HFFc6 (cell line): ENCODE measurements around the gene TIMP2. TPM values are rescaled to one million over a fixed set of nuclear protein-coding genes. Genes with fewer than 3 reads are reported as not detected.
A peak's percentile ranks its signal among the peaks of the same experiment; 100 is the strongest.

Source experiments
- DNase-seq: peaks from one replicate; pipeline ENCODE4 v3.0.0-alpha.2; 2018
- H3K27ac Mint-ChIP-seq: 2 replicates; pipeline ENCODE4 v1.8.0; 2020; ENCODE audit warnings: mild to moderate bottlenecking, mixed read lengths
- H3K27me3 Mint-ChIP-seq: 2 replicates; pipeline ENCODE4 v1.8.0; 2021; ENCODE audit warnings: mild to moderate bottlenecking, moderate library complexity, mixed read lengths; ENCODE audit not compliant: insufficient read depth
- H3K36me3 Mint-ChIP-seq: 2 replicates; pipeline ENCODE4 v1.8.0; 2021; ENCODE audit warnings: low read depth, mixed read lengths
- H3K4me1 Mint-ChIP-seq: 2 replicates; pipeline ENCODE4 v1.8.0; 2020; ENCODE audit warnings: low read depth, mixed read lengths
- H3K4me3 Mint-ChIP-seq: 2 replicates; pipeline ENCODE4 v1.8.0; 2020; ENCODE audit warnings: mild to moderate bottlenecking, moderate library complexity, mixed read lengths
- H3K9me3 Mint-ChIP-seq: 2 replicates; pipeline ENCODE4 v1.8.0; 2020; ENCODE audit warnings: mild to moderate bottlenecking, mixed read lengths
- total RNA-seq, 6 experiments: library from RNA; stranded (reverse); fragmentation: NEBNext Ultra II Directional; extraction: Animal tissue kit (Norgen Biotek cat#: 25700); gene quantifications; 2 replicates in 1 of 6; 3 replicates in 5 of 6; pipeline ENCODE4 v1.2.3, GENCODE V29; 2021
- TF ChIP-seq, protein P1 (sequence below): fragments of 200-600 bp; sonication (generic); IDR thresholded peaks from 2 replicates; pipeline ENCODE4 v1.5.0; 2021; ENCODE audit warnings: antibody characterized with exemption, mild to moderate bottlenecking

TIMP2 gene
- total RNA-seq, 6 experiments from 2014 or later = 547 to 705 (median 601) TPM

DNA sequence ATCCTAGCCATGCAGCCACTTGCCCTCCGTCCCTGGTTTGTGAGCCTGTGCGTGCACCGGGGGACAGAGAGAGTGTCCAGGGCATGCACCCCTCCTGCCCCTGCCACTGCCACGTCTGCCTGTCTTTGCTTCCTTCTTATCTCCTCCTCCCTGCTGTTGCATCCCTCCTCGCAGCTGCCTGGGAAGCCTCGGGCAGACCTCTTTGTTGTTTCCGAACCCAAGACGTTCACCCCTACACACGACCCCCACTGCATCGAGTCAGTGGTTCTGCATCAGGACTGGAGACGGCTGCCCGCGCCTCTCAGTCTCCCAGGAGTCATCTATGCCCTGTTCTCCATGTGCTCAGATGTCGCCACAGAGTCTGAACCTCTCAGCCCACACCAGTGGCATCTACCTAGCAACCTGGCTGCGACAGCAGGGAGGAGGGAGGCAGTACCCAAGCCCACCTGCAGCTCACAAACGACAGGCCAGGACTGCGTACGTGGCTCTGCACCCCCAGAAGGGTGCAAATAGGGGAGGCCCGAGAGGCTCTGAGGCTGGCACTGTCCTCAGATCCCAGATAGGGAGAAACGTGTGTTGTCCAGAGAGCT lies 5.2 kb downstream of the TIMP2 start:
- Mint-ChIP-seq H3K36me3 (peaks cover 16% of the 10 kb centered on the region; the same call in 1 of the 2 replicates), H3K9me3 (no peaks in the 10 kb centered on the region), H3K4me3 (no peak overlapping the region), H3K27ac (no peak overlapping the region), H3K27me3 (peaks cover 3% of the 10 kb centered on the region), H3K4me1 (peaks cover 77% of the 10 kb centered on the region)
- no peak for DNase-seq
- TF ChIP-seq, protein P1, sequence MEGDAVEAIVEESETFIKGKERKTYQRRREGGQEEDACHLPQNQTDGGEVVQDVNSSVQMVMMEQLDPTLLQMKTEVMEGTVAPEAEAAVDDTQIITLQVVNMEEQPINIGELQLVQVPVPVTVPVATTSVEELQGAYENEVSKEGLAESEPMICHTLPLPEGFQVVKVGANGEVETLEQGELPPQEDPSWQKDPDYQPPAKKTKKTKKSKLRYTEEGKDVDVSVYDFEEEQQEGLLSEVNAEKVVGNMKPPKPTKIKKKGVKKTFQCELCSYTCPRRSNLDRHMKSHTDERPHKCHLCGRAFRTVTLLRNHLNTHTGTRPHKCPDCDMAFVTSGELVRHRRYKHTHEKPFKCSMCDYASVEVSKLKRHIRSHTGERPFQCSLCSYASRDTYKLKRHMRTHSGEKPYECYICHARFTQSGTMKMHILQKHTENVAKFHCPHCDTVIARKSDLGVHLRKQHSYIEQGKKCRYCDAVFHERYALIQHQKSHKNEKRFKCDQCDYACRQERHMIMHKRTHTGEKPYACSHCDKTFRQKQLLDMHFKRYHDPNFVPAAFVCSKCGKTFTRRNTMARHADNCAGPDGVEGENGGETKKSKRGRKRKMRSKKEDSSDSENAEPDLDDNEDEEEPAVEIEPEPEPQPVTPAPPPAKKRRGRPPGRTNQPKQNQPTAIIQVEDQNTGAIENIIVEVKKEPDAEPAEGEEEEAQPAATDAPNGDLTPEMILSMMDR = no peak

DNA sequence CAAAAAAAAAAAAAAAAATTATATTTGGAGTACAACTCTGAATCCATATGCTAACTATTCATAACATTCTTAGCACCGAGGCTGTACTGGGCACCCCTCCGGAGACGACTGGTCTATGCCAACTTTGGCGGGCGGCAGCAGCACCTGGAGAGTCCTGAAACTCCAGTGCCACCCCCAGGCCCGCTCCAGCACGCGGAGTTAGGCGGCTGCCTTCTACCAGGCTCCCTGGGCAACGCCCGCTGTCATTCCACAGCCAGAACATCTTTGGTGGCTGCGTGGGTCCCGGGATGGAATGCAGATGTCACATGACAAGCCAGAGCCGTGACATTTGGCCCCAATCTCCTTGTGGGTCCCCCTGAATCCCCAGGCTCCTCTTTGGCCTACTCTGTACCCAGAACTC lies 6.2 kb downstream of the TIMP2 start:
- H3K27ac Mint-ChIP-seq = no peak overlapping the region; the same call in 1 of the 2 replicates
- H3K36me3 Mint-ChIP-seq = peaks cover 16% of the 10 kb centered on the region; the same call in 1 of the 2 replicates
- H3K27me3 Mint-ChIP-seq = peaks cover 3% of the 10 kb centered on the region
- TF ChIP-seq, protein P1 = no peak
- H3K9me3 Mint-ChIP-seq = no peaks in the 10 kb centered on the region
- H3K4me1 Mint-ChIP-seq = peaks cover 78% of the 10 kb centered on the region
- no peak overlapping the region for H3K4me3 Mint-ChIP-seq
- no peak for DNase-seq

DNA sequence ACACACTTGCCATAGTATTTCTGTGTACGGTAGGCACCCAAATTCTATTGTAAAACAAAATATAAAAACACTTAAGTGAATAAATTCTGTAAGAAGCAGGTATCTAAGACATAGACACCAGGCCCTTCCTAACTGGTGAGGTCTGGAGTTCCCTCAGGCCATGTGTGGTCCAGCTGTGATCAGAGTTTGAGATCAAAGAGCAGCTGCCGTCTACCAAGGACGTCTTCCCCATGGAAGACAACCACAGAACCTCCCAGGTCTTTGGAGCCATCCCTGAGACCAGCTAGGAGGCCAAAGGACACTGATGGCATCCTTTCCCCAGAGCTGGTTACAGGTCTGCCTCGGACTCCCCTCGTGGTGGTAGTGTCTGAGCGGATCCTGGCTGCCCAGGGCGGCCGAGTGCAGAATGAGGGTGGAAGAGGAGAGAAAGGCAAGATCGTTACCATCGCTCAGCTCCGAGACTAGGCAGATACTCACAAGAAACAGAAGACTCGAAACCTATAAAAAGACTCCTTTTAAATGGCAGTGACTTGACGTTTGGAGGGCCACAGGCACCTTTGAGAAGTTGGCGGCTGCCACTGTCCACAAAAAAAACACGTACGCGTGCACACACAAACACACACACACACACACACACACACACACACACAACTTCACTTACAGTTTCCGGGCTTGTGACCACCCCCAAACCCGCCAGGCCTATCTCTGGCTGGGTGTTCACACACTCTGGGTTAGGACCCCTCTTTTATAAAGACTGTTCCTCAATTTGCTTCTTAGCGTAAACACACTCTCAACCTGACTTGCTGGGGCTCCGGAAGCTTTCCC lies 7.5 kb downstream of the TIMP2 start:
- peak overlapping the region; percentile 32; the same call in 1 of the 2 replicates for H3K27ac Mint-ChIP-seq
- TF ChIP-seq, protein P1 = no peak
- H3K4me3 Mint-ChIP-seq = no peak overlapping the region
- DNase-seq = no peak
- no peaks in the 10 kb centered on the region for H3K9me3 Mint-ChIP-seq
- peaks cover 16% of the 10 kb centered on the region; the same call in 1 of the 2 replicates for H3K36me3 Mint-ChIP-seq
- H3K4me1 Mint-ChIP-seq = peaks cover 66% of the 10 kb centered on the region
- H3K27me3 Mint-ChIP-seq = no peaks in the 10 kb centered on the region

DNA sequence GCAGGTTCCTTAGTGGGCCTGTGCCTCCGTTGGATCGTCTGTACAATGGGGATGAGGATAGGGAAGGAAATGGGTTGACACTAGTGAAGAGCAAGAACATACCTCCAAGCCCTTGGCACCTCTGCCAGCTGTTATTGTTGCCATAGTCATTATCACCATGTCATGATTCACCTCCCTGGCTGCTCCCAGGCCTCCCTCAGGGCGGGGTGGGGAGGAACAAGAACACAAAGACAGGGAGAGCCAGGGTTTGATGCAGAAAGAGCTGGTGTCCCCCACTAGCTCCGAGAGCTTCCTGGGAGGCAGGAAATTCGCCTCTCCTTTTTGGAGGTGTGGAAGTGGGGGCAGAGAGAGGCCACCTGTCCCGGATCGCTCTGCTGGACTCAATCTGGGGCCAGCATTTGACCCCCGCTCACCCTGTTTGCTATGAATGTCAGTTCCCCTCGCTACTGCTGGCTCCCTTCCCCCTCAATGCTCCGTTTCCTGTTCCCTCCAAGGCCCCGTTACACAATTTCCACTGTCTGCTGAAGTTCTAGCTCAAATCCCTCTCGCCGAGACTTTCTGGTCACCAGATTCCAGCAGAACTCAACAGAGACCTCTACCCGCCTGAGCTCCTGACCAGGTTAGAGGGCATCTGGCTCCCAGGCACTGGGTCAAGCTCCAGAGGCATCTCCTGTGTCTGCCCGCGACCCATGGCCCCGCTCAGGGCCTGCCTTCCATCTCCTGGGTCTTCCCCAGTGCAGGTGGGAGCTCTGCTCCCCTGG lies 9.1 kb downstream of the TIMP2 start:
- Mint-ChIP-seq H3K4me3 (peak overlapping the region; percentile 10), H3K9me3 (no peaks in the 10 kb centered on the region), H3K27ac (peak overlapping the region; percentile 64), H3K4me1 (peaks cover 56% of the 10 kb centered on the region), H3K27me3 (no peaks in the 10 kb centered on the region), H3K36me3 (peaks cover 21% of the 10 kb centered on the region)
- DNase-seq = peak; percentile 59
- TF ChIP-seq, protein P1 = no peak

DNA sequence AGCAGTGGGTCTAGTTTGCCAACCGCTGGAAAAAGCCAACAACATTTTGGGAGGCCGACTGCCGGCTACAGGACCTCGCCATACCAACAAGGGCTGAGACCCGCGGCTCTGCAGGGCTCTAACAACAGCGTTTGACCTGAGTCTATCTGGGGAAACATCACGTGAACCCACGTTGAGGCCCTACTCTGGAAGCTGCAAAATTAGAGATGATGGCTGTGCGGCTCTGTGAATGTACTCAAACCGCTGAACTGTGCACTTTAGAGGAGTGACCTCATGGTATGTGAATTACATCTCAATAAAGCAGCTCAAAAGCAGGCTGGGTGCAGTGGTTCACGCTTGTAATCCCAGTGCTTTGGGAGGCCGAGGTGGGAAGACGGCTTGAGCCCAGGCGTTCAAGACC lies 12.1 kb downstream of the TIMP2 start:
- H3K27me3 Mint-ChIP-seq = peaks cover 3% of the 10 kb centered on the region
- TF ChIP-seq, protein P1 = no peak
- H3K36me3 Mint-ChIP-seq = peaks cover 25% of the 10 kb centered on the region
- peaks cover 51% of the 10 kb centered on the region for H3K4me1 Mint-ChIP-seq
- H3K4me3 Mint-ChIP-seq = no peak overlapping the region
- DNase-seq = no peak
- H3K9me3 Mint-ChIP-seq = no peaks in the 10 kb centered on the region
- H3K27ac Mint-ChIP-seq = no peak overlapping the region
